ENCODE results near the gene NRG3.

DNA sequence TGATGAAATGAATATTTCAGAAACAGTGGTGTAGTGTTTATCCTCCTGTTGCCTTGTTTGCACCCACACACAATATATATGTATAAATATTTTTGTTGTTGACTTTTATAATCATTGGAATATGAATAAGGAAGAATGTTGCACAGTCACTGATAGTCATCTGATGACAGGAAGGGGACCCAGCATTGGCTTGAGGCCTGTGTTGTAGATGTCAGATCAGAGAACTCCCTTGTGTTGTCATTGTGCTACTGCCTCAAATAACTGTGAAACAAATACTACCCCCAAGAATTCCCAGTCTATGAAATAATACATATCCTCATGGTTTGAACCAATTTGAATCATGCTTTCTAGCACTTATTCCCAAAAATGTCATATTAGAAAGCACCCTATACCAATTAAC, 84.0 kb downstream of the NRG3 start:
- TF ChIP-seq, protein P1, sequence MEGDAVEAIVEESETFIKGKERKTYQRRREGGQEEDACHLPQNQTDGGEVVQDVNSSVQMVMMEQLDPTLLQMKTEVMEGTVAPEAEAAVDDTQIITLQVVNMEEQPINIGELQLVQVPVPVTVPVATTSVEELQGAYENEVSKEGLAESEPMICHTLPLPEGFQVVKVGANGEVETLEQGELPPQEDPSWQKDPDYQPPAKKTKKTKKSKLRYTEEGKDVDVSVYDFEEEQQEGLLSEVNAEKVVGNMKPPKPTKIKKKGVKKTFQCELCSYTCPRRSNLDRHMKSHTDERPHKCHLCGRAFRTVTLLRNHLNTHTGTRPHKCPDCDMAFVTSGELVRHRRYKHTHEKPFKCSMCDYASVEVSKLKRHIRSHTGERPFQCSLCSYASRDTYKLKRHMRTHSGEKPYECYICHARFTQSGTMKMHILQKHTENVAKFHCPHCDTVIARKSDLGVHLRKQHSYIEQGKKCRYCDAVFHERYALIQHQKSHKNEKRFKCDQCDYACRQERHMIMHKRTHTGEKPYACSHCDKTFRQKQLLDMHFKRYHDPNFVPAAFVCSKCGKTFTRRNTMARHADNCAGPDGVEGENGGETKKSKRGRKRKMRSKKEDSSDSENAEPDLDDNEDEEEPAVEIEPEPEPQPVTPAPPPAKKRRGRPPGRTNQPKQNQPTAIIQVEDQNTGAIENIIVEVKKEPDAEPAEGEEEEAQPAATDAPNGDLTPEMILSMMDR (IDR thresholded peaks at IDR 0.05): no peak
- TF ChIP-seq POLR2AphosphoS5 (IDR thresholded peaks at IDR 0.05) (no peak), POLR2A (IDR thresholded peaks at IDR 0.05; ENCODE audit: low read depth) (no peak), EP300 (IDR thresholded peaks at IDR 0.05) (no peak)

Data from esophagus muscularis mucosa (tissue), 4 donors.